ENCODE results near the gene PIEZO1.
"Not testable (repeated sequence)": the region's sequence is repeated elsewhere in the genome, so short reads cannot be mapped to it uniquely, and the experiment has no call there.

Gene PIEZO1

GRCh38 chr16:88785106-88785924 lies at the start of gene PIEZO1:
PIEZO1 (minus strand) TSS chr16:88785220; CDS start chr16:88784964, 256 bp downstream.
- DNase-seq = peak; percentile 13

DNA sequence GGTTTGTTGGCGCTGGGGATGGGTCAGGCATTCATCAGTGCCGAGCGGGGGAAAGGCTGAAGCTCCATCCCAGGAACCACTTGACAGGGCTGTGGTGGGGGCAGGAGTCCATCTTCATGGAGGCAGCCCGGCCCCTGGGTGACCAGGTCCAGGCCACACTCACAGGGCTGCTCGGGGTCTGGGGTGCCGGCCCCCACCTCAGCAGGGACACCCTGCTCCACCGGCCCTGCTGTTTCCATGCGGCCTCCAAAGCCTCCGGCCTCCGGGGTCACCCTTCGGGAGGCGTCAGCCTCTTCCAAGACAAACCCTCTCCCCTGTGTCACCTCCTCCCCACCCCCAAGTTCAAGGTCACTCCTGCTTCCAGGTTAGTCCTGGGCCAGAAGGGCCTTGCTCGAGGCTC lies 49.6 kb upstream of the PIEZO1 start:
- DNase-seq = no peak

DNA sequence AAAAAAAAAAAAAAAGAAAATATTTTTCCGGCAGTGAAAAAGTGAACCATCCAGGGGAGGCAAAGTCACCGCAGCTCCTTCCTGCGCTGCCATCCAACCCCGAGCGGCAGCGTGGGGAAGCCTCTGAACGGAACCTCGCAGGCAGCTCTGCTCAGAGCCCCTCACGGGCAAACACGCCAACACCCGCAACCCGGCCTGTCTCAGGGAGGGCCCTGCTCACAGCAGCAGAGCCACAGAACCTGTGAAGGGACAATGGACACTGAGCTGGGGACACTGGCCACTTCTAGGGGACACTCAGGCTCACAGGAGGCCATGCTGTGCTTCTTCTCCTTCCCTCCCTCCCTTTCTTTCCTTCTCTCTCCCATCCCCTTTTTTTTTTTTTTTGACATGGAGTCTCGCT lies 48.1 kb upstream of the PIEZO1 start:
- DNase-seq = no peak

DNA sequence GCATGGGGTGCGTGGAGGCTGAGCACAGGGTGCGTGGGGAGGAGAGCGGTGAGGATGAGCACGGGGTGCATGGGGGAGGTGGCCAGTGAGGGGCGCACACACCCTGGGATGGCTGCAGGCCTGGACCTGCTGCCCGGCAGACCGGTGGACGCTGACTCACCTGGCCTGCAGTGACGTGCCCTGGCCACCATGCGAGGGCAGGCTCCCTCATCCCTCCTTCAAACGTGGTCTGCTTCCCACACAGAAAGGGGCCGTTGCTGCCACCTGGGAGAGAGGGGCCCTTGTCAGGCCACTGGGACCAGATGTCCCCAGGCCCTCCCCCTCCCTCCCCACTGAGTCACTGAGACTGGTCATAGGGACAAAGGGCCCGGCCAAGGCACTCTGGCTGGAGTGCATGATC lies 46.8 kb upstream of the PIEZO1 start:
- DNase-seq = no peak

GRCh38 chr16:88830783-88831182 lies 45.8 kb upstream of the PIEZO1 start:
- DNase-seq = no peak

DNA sequence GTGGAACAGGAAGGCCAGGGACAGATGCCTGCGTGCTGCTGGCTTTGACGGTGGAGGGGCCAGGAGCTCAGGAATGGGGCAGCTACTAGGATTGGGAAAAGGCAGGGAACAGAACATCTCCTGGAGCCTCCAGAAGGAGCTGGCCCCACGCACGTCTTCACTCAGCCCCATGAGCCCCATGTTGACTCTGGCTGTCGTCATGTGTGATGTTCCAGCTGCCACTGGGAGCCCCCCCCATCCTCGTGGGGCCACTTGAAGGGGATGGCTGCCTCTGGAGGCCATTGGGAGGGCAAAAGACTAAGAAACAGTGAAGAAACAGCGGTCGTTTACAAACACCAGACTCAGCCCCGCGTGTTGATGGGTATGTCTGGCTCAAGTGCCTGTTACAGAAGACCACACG lies 45.2 kb upstream of the PIEZO1 start:
- DNase-seq = no peak

DNA sequence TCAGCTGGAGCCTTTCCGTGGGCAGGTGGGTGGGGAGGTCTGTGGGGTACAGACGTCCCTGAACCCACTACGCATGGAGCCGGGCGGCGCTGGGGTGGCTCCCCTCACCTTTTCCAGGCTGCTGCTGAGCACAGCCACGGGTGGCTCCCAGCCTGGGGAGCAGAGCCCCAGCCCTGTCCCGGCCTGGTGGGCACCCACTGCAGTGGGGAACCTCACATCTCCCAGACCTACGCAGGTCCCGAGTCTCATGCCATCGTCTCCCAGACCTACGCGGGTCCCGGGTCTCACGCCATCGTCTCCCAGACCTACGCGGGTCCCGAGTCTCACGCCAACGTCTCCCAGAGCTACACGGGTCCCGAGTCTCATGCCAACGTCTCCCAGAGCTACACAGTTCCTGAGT lies 43.7 kb upstream of the PIEZO1 start:
- DNase-seq = no peak

DNA sequence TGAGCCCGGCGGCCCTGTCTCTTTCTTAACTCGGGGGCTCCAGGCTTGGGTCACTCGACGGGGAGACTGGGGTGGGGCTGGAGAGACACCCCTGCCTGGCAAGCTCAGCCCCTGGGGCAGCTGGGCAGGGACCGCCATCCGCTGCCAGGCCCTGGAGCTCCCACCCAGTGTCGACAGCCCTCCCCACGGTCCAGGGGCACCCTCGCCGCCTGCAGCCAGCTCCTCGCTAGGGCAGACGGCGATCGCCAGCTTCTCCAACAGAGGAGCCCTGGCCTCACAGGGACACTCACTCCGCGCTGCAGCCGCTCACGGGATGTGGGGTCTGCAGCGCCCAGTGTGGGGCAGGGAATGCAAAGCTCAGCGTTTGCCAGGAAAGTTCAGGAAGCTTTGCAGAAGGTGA lies 42.7 kb upstream of the PIEZO1 start:
- DNase-seq = no peak

DNA sequence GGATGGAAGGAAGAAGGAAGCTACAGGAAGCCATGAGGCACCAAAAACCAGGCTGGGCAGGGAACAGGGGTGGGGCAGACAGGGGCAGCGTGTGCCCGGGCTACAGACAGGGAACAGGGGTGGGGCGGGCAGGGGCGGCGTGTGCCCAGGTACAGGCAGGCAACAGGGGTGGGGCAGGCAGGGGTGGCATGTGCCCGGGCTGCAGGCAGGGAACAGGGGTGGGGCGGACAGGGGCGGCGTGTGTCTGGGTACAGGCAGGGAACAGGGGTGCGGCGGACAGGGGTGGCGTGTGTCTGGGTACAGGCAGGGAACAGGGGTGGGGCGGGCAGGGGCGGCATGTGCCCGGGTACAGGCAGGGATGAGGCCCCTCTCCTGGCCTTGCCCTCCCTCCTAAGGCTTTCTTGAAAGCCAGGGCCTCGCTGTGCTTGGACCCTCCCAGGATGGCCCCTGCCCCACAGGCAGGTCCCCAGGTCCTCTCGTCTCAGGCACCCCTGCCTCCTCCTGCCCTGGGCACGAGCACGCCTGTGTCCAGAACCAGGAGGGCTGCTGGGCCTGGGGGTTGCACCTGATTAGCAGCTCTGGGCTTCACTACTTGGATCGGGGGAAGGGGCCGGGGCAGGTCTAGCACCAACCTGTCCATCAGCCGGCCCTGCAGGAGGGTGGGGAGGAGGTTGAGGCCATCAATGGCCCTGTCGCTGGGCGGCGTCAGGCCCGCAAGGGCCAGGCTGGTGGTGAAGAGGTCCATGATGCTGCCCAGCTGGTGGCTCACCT lies 41.2 kb upstream of the PIEZO1 start:
- no peak for DNase-seq

DNA sequence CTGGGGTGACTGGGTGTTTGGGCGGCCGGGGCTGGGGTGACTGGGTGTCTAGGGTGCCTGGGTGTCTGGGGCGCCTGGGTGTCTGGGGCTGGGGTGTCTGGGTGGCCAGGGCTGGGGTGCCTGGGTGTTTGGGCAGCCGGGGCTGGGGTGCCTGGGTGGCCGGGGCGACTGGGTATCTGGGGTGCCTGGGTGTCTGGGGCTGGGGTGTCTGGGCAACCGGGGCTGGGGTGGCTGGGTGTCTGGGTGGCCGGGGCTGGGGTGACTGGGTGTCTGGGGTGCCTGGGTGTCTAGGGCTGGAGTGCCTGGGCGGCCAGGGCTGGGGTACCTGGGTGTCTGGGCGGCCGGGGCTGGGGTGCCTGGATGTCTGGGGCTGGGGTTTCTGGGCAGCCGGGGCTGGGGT lies 40.1 kb upstream of the PIEZO1 start:
- DNase-seq = no peak

- no peak for DNase-seq
These were observed 39.4 kb upstream of the PIEZO1 start for GRCh38 chr16:88824256-88825077.

- DNase-seq = not testable (repeated sequence)
These were observed 38.6 kb upstream of the PIEZO1 start for GRCh38 chr16:88823646-88824045.

DNA sequence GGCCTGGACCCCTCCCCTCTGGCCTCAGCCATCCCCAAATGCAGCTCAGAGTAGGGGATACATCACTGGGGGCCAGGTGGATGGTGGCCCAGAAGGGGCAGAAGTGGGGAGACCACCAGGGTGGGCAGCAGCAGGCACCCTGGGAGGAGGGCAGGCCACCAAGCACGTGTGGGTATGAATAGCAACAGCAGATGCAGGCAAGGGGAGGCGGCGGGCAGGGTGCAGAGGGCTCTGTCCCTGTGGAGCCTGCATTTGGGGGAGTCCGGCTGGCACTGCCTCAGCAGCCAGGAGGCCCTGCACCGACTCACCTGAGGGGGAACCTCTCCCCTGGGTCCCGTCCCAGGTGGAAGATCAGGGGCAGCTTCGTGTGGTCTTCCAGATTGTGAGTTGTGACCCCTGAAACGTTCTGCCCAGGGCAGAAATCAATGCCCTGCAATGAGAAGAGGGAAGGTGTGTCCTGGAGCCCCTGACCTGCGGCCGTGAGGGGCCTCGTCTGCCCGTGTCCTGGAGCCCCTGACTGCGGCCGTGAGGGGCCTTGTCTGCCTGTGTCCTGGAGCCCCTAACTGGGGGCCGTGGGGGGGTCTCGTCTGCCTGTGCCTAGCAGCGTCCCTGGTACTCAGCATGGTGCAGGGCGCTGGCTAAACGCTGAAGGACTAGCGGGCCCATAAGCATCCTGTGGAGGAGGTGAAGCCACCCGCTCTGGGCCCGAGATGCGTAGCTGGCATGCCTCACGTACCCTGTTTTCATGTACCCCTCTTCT lies 37.4 kb upstream of the PIEZO1 start:
- DNase-seq = no peak

DNA sequence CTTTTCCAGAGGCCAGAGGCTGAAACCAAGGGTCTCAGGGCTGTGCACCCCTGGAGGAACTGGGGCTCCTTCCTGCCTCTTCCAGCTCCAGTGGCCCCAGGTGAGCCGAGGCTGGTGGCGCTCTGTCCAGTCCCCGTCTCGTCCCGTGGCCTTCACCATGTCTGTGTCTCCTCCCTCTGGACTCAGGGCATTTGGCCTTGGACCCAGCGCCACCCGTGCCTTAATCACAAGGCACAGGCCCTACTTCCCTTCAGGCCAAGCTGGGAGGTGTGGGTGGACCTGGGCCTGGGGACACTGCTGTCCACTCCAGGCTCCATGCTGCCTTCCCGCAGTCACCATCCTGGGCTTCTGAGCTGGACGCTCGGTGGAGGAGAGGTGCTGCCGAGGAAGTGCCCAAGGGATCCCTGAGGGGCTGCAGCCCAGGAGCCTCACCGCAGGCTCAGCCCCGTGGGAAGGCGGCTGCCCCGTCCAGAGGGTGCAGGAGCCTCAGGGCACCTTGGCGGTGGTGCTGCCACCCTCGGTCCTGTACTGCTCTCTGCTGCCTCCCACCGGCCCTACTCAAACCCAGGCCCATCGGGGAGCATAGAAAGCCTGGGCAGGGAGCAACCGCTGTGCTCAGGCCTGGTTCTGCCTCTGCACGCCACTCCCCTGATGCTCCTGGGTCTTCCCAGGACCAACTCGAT lies 36.3 kb upstream of the PIEZO1 start:
- no peak for DNase-seq

GRCh38 chr16:88820385-88821025 lies 35.5 kb upstream of the PIEZO1 start:
- DNase-seq = no peak

- no peak for DNase-seq
These were observed 34.1 kb upstream of the PIEZO1 start for GRCh38 chr16:88819126-88819525.

DNA sequence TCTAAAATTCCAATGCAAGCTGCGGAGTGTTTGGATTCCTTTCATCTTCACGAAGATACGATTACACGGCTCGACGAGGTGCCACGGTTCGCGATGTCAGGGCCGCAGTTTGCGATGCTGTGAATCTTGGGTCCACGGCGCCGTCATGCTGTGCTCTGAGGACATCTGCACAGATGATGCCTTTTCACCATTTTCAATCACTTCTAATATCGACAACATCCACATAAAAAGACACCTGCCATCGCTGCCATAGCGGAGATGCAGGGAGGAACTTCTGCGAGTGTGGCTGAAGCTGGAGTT lies 33.5 kb upstream of the PIEZO1 start:
- DNase-seq = no peak

DNA sequence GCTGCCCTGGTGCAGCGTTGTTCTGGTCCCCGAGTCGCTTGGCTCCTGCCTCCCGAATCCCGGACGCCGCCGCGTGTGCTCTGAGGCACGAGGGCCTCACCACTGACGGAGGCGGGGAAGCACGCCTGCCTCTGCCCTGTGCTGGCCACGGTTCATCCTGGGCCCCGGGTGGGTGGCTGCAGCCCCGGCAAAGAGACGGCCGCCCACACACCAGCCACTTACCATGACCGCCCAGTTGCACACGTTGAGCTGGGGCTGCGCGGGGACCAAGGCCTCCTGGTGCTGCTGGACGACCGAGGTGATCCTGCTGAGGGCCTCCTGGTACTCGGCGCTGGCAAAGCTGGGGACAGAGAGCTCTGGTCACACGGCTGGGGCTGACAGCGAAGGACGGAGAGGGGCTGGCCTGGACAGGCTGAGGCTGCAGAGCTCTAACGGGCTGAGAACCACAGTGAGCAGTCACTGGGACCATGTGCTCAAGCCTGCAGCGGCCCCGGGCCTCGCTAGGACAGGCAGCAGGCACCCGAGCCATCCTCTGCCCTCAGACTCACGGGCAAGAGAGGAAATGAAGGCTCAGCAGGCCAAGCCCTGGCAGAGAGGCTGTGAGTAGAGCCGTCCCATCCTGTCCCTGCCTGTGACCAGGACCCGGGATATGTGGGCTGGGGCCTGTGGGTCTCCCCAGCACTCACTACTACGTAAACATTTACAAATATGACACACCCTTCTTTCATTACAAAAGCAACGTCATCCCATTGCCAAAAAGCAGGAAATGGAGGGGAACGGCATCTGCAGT lies 33.0 kb upstream of the PIEZO1 start:
- DNase-seq = no peak

GRCh38 chr16:88816736-88817535 lies 31.9 kb upstream of the PIEZO1 start:
- DNase-seq = no peak

All from GF-D8 (cell line).